ENCODE data around the gene AJM1.

DNA sequence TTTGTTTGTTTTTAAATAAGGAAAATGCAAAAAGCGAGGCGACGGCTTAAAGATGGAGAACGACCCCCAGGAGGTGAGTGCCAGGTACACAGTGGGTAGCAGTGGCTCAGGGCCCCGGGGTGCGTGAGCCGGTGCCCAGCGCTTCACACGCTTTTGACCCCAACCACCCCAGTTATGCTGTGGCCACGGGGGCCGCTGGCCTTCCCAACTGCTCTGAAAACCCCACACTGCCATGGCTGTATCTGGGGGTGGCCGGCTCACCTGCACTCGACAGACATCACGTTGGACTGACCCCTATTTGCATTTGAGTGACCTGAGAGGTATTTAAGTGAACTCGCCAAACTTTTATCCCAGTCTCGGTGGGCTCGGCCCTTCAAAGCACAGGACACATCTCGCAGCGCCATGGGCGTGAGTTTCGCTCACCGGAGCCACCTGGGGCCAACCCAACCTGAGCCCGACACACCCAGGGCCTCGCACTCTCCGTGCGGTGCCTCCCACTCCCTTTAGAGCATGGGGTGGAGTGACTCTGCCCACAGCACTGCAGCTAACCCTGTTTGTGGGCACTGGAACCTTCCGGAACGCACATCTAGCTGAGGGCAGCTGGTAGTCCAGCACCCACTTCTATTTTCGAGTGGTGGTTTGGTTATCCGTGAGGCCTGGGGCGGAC is 13.7 kb upstream of the AJM1 start:
- TF ChIP-seq PAX5 (IDR thresholded peaks at IDR 0.05; ENCODE audit: insufficient read depth, low read length, severe bottlenecking) (no peak), SPI1 (IDR thresholded peaks at IDR 0.05; ENCODE audit: low read depth, low read length) (no peak), POLR2A (IDR thresholded peaks at IDR 0.05; ENCODE audit: low read depth, low read length) (no peak)

All from GM12891 (cell line).